Esophagus squamous epithelium (tissue), 4 donors: ENCODE measurements around the gene HNRNPM.

ENCODE experiments used
- CTCF ChIP-seq, 6 experiments: fragments of 450-650 bp in 4 of 6; fragments of 200-600 bp in 2 of 6; sonication (generic) in 2 of 6; IDR thresholded peaks; one replicate each; pipeline ENCODE4 v1.5.1; 2016 to 2019; ENCODE audit warnings: antibody characterized with exemption in 6 of 6, mild to moderate bottlenecking in 4 of 6, moderate library complexity in 4 of 6
- POLR2A ChIP-seq, 4 donors: fragments of 450-650 bp; IDR thresholded peaks; one replicate each; pipeline ENCODE4 v1.6.1; 2017; ENCODE audit warnings: antibody characterized with exemption in 4 of 4, mild to moderate bottlenecking in 4 of 4, moderate library complexity in 3 of 4

- TF ChIP-seq CTCF (IDR thresholded peaks at IDR 0.05) (no peak), POLR2A (IDR thresholded peaks at IDR 0.05) (no peak)
Measured at GRCh38 chr19:8413629-8413995, 31.2 kb upstream of the HNRNPM start.
